ENCODE results near the gene MACROD2. TPM values are rescaled to one million over a fixed set of nuclear protein-coding genes. Genes with fewer than 3 reads are reported as not detected.
A peak's percentile ranks its signal among the peaks of the same experiment; 100 is the strongest.

Gene MACROD2
- total RNA-seq, 1 donor: 1.3 TPM

GRCh38 chr20:15098351-15098750, 1103.0 kb downstream of the MACROD2 start:
- no peak overlapping the region for H3K4me3 ChIP-seq (ENCODE audit: low read depth, low read length)
- no peak for DNase-seq (ENCODE audit: low read depth)
- no peak for TF ChIP-seq CTCF (IDR thresholded peaks at IDR 0.05; ENCODE audit: insufficient read depth, low read length)

- no peak overlapping the region for H3K4me3 ChIP-seq (ENCODE audit: low read depth, low read length)
- TF ChIP-seq CTCF (IDR thresholded peaks at IDR 0.05; ENCODE audit: insufficient read depth, low read length): no peak
- DNase-seq (ENCODE audit: low read depth): no peak
Measured at GRCh38 chr20:15099130-15099529, 1103.8 kb downstream of the MACROD2 start.

GRCh38 chr20:15100506-15101160, 1105.3 kb downstream of the MACROD2 start:
- no peak overlapping the region for H3K4me3 ChIP-seq (ENCODE audit: low read depth, low read length)
- TF ChIP-seq CTCF (IDR thresholded peaks at IDR 0.05; ENCODE audit: insufficient read depth, low read length): no peak
- DNase-seq (ENCODE audit: low read depth): peak; percentile 6

- no peak overlapping the region for H3K4me3 ChIP-seq (ENCODE audit: low read depth, low read length)
- DNase-seq (ENCODE audit: low read depth): no peak
- no peak for TF ChIP-seq CTCF (IDR thresholded peaks at IDR 0.05; ENCODE audit: insufficient read depth, low read length)
Measured at GRCh38 chr20:15107931-15108330, 1112.6 kb downstream of the MACROD2 start.

- TF ChIP-seq CTCF (IDR thresholded peaks at IDR 0.05; ENCODE audit: insufficient read depth, low read length): no peak
- H3K4me3 ChIP-seq (ENCODE audit: low read depth, low read length): no peak overlapping the region
- DNase-seq (ENCODE audit: low read depth): no peak
Measured at GRCh38 chr20:15109494-15109893, 1114.2 kb downstream of the MACROD2 start.

- no peak for TF ChIP-seq CTCF (IDR thresholded peaks at IDR 0.05; ENCODE audit: insufficient read depth, low read length)
- no peak overlapping the region for H3K4me3 ChIP-seq (ENCODE audit: low read depth, low read length)
- no peak for DNase-seq (ENCODE audit: low read depth)
Measured at GRCh38 chr20:15111654-15112053, 1116.3 kb downstream of the MACROD2 start.
